Fibroblast of the aortic adventitia (primary cell): Measurements from ENCODE around the gene PNMA8A. TPM values are rescaled to one million over a fixed set of nuclear protein-coding genes. Genes with fewer than 3 reads are reported as not detected.

Experiments
- DNase-seq: peaks from one replicate; pipeline ENCODE4 v3.0.0-alpha.2; 2010; ENCODE audit warnings: low read depth
- H3K4me3 ChIP-seq: 2 replicates; pipeline ENCODE4 v1.5.1; 2011; ENCODE audit warnings: low read depth, mild to moderate bottlenecking, control low read depth, low read length, moderate library complexity
- total RNA-seq: library from RNA; depleted of rRNA; stranded (reverse); fragments of >200 nt; gene quantifications from 2 replicates; pipeline ENCODE4 v1.2.3, GENCODE V29; 2012; ENCODE audit warnings: low replicate concordance
- TF ChIP-seq, protein P1 (sequence below): IDR thresholded peaks from 2 replicates; pipeline ENCODE4 v1.5.1; 2011; ENCODE audit warnings: mild to moderate bottlenecking, low read length, control low read depth, inconsistent platforms; ENCODE audit not compliant: insufficient read depth

Gene PNMA8A
- 2.1 and 2.3 TPM in 2 replicates for total RNA-seq

- DNase-seq = peak; percentile 86
- peak within 1 kb of the TSS; percentile 56 for H3K4me3 ChIP-seq
- TF ChIP-seq, protein P1, sequence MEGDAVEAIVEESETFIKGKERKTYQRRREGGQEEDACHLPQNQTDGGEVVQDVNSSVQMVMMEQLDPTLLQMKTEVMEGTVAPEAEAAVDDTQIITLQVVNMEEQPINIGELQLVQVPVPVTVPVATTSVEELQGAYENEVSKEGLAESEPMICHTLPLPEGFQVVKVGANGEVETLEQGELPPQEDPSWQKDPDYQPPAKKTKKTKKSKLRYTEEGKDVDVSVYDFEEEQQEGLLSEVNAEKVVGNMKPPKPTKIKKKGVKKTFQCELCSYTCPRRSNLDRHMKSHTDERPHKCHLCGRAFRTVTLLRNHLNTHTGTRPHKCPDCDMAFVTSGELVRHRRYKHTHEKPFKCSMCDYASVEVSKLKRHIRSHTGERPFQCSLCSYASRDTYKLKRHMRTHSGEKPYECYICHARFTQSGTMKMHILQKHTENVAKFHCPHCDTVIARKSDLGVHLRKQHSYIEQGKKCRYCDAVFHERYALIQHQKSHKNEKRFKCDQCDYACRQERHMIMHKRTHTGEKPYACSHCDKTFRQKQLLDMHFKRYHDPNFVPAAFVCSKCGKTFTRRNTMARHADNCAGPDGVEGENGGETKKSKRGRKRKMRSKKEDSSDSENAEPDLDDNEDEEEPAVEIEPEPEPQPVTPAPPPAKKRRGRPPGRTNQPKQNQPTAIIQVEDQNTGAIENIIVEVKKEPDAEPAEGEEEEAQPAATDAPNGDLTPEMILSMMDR = peak; percentile 43
Measured at GRCh38 chr19:46471116-46471733, at the start of gene PNMA8A. TSS of gene PNMA8A (minus strand) at chr19:46471563. CDS start at chr19:46471035, 528 bp downstream.

DNA sequence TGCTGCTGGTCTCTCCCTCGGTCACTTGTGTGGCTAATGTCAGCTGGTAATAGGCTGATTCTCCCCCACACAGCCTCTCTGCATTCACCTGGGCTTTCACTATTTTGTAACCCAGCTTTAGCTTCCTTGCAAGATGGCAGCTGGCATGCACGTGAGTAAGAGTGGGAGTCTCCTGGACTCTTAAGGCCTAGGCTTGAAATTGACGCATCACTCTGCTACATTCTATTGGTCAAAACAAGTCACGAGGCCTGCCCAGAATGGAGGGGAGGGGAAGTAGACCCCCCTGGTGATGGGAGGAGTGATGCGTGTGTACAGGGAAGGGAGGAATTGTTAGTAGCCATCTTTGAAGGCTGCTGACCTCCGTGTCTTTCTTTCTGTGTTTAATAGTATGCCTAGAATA lies 49.3 kb upstream of the PNMA8A start:
- no peak overlapping the region for H3K4me3 ChIP-seq
- DNase-seq = no peak
- TF ChIP-seq, protein P1 = no peak

DNA sequence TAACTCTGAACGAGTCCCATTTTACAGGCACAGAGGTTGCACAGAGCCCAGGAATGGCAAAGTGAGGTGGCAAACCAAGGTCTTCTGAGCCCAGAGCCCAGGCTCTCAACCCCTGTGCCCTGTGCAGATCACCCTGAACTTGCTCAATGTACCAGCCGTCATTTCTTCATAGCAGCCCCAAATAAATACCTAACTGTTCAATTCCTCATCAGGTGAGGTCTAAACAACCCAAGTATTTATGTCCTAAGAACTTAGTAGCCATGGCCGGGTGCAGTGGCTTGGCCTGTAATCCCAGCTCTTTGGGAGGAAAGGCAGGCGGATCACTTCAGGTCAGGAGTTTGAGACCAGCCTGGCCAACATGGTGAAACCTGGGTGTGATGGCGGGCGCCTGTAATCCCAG lies 46.1 kb upstream of the PNMA8A start:
- TF ChIP-seq, protein P1 = no peak
- no peak overlapping the region for H3K4me3 ChIP-seq
- no peak for DNase-seq

DNA sequence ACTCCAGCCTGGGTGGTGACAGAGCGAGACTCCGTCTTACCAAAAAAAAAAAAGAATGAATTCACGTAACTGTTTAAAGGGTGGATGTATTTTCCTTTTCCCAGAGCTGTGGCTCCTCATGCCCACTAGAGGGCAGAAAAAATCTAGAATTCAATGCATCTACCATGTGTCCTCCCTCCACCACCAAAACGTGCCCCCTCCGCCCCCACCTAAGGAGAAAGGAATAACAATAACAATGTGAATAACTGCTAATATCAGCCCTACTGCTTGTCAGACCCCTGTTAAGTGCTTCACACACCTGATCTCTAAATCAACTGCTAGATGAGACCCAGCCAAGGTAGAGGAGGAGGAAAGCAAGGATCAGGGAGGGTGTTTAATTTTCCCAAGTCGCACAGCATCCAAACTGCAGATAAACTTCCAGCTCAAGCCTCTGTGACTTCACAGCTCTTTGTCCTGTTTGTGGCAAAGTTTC lies 44.6 kb upstream of the PNMA8A start:
- no peak overlapping the region for H3K4me3 ChIP-seq
- TF ChIP-seq, protein P1 = peak; percentile 76
- peak; percentile 52 for DNase-seq

DNA sequence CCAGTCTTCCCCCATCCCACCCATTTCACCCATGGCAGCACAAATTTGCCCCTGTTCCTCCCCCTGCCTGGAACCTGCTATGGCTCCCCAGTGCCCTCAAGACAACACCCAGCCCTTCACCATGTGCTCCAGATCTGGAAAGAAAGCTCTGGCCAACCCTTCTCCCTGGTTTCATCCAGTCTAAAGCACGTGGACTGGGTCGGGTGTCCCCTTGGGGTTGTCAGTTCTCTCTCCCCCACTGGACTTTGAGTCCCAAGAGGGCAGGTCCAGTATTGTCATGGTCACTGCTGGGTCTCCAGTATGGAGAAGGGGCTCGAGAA lies 43.9 kb upstream of the PNMA8A start:
- DNase-seq = no peak
- TF ChIP-seq, protein P1 = no peak
- no peak overlapping the region for H3K4me3 ChIP-seq

DNA sequence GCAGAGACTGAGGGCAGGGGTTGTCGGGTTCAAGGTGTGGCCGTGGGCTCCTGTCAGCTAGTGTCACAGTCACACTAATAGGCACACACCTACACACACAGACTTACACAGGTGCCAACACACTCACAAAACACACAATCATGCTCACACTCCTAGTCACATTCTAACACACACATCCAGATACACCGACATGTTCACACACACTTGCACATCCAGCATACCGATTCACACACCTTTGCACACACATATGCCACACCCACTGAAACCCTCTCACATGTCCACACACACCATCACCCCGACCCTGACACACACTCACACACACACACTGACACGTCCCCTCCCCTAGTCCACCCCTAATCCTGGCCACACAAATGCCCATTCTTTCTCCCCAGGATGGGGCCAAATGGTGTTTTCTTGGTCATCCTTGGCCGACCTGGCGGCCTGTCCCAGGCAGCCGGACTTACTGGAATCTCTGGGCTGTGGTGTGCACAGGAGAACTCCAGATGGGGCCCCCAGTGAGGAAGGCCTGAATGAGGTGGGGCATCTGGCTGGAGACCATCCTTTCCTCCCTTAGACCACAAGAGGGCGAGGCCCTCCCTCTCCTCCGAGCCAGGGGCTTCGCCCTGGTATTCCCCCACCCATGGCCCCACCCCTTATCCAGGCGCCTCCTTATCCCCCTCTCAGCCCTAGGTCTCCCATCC lies 43.4 kb upstream of the PNMA8A start:
- TF ChIP-seq, protein P1 = no peak
- H3K4me3 ChIP-seq = no peak overlapping the region
- DNase-seq = no peak
